ENCODE data around the gene SZT2.

The SZT2 gene

GRCh38 chr1:43435146-43436145 is 45.7 kb downstream of the SZT2 start:
- H3K27me3 ChIP-seq (ENCODE audit: insufficient read depth, poor library complexity, severe bottlenecking) = no peaks in the 10 kb centered on the region
- no peak for TF ChIP-seq CTCF (IDR thresholded peaks at IDR 0.05; ENCODE audit: poor library complexity, severe bottlenecking)
- H3K36me3 ChIP-seq (ENCODE audit: low read depth) = peaks cover 79% of the 10 kb centered on the region
- H3K27ac ChIP-seq (ENCODE audit: poor library complexity, severe bottlenecking) = no peak overlapping the region
- no peaks in the 10 kb centered on the region for H3K9me3 ChIP-seq (ENCODE audit: severe bottlenecking)
- no peak for DNase-seq (ENCODE audit: low spot score)
- no peaks in the 10 kb centered on the region for H3K4me1 ChIP-seq (ENCODE audit: insufficient read depth, poor library complexity, severe bottlenecking)
- ATAC-seq (ENCODE audit: low read depth) = no peak
- no peak overlapping the region for H3K4me3 ChIP-seq (ENCODE audit: severe bottlenecking)

- Histone ChIP-seq H3K4me3 (ENCODE audit: severe bottlenecking) (no peak overlapping the region), H3K27me3 (ENCODE audit: insufficient read depth, poor library complexity, severe bottlenecking) (no peaks in the 10 kb centered on the region), H3K4me1 (ENCODE audit: insufficient read depth, poor library complexity, severe bottlenecking) (no peaks in the 10 kb centered on the region), H3K36me3 (ENCODE audit: low read depth) (peaks cover 79% of the 10 kb centered on the region), H3K9me3 (ENCODE audit: severe bottlenecking) (no peaks in the 10 kb centered on the region), H3K27ac (ENCODE audit: poor library complexity, severe bottlenecking) (no peak overlapping the region)
- no peak for DNase-seq (ENCODE audit: low spot score)
- ATAC-seq (ENCODE audit: low read depth) = no peak
- TF ChIP-seq CTCF (IDR thresholded peaks at IDR 0.05; ENCODE audit: poor library complexity, severe bottlenecking) = no peak
Observed at GRCh38 chr1:43436371-43436770, 46.7 kb downstream of the SZT2 start.

GRCh38 chr1:43437031-43437973 is 47.6 kb downstream of the SZT2 start:
- TF ChIP-seq CTCF (IDR thresholded peaks at IDR 0.05; ENCODE audit: poor library complexity, severe bottlenecking) = no peak
- H3K4me3 ChIP-seq (ENCODE audit: severe bottlenecking) = no peak overlapping the region
- no peaks in the 10 kb centered on the region for H3K4me1 ChIP-seq (ENCODE audit: insufficient read depth, poor library complexity, severe bottlenecking)
- no peak overlapping the region for H3K27ac ChIP-seq (ENCODE audit: poor library complexity, severe bottlenecking)
- no peaks in the 10 kb centered on the region for H3K9me3 ChIP-seq (ENCODE audit: severe bottlenecking)
- H3K27me3 ChIP-seq (ENCODE audit: insufficient read depth, poor library complexity, severe bottlenecking) = no peaks in the 10 kb centered on the region
- H3K36me3 ChIP-seq (ENCODE audit: low read depth) = peaks cover 79% of the 10 kb centered on the region
- no peak for ATAC-seq (ENCODE audit: low read depth)
- no peak for DNase-seq (ENCODE audit: low spot score)

GRCh38 chr1:43438006-43438405 is 48.3 kb downstream of the SZT2 start:
- TF ChIP-seq CTCF (IDR thresholded peaks at IDR 0.05; ENCODE audit: poor library complexity, severe bottlenecking) = no peak
- peaks cover 79% of the 10 kb centered on the region for H3K36me3 ChIP-seq (ENCODE audit: low read depth)
- no peaks in the 10 kb centered on the region for H3K4me1 ChIP-seq (ENCODE audit: insufficient read depth, poor library complexity, severe bottlenecking)
- no peaks in the 10 kb centered on the region for H3K9me3 ChIP-seq (ENCODE audit: severe bottlenecking)
- ATAC-seq (ENCODE audit: low read depth) = no peak
- no peaks in the 10 kb centered on the region for H3K27me3 ChIP-seq (ENCODE audit: insufficient read depth, poor library complexity, severe bottlenecking)
- H3K4me3 ChIP-seq (ENCODE audit: severe bottlenecking) = no peak overlapping the region
- no peak for DNase-seq (ENCODE audit: low spot score)
- H3K27ac ChIP-seq (ENCODE audit: poor library complexity, severe bottlenecking) = no peak overlapping the region
